H1 (cell line): ENCODE measurements around the gene TNFRSF1A. TPM values are rescaled to one million over a fixed set of nuclear protein-coding genes. Genes with fewer than 3 reads are reported as not detected.

Experiments used
- CHD7 ChIP-seq: fragments of 300-600 bp; sonication (generic); IDR thresholded peaks from 2 replicates; pipeline ENCODE4 v1.7.1; 2012; ENCODE audit warnings: low read length, moderate library complexity, mild to moderate bottlenecking, inconsistent platforms; ENCODE audit not compliant: insufficient replicate concordance
- POU5F1 ChIP-seq: IDR thresholded peaks from 2 replicates; pipeline ENCODE4 v1.6.1; 2011; ENCODE audit warnings: low read depth, mild to moderate bottlenecking, low read length, moderate library complexity
- RFX5 ChIP-seq: IDR thresholded peaks from 2 replicates; pipeline ENCODE4 v1.6.1; 2011; ENCODE audit warnings: low read depth, low read length, improper control_type of control experiment, borderline replicate concordance
- SAP30 ChIP-seq: fragments of 300-600 bp; sonication (generic); IDR thresholded peaks from 2 replicates; pipeline ENCODE4 v1.7.1; 2012; ENCODE audit warnings: low read length, moderate library complexity, mild to moderate bottlenecking, inconsistent platforms; ENCODE audit not compliant: insufficient read depth, insufficient replicate concordance
- SUZ12 ChIP-seq: fragments of 200-600 bp; sonication (generic); IDR thresholded peaks from 2 replicates; pipeline ENCODE4 v1.6.1; 2012; ENCODE audit warnings: mild to moderate bottlenecking, inconsistent platforms, low read length, moderate library complexity, mixed read lengths
- TEAD4 ChIP-seq: IDR thresholded peaks from 2 replicates; pipeline ENCODE4 v1.6.1; 2012; ENCODE audit warnings: low read depth, low read length, inconsistent platforms, mixed read lengths
- USF2 ChIP-seq: IDR thresholded peaks from 2 replicates; pipeline ENCODE4 v1.6.1; 2011; ENCODE audit warnings: low read length, improper control_type of control experiment
- YY1 ChIP-seq: IDR thresholded peaks from 2 replicates; pipeline ENCODE4 v1.6.1; 2011; ENCODE audit warnings: low read depth, mild to moderate bottlenecking, low read length
- polyA plus RNA-seq, 7 experiments: library from polyadenylated mRNA; depleted of rRNA in 3 of 7; stranded (reverse) in 5 of 7; unstranded in 2 of 7; fragments of >200 nt in 5 of 7; fragments of 200-250 nt in 2 of 7; gene quantifications; 1 replicate in 5 of 7; 2 replicates in 1 of 7; 4 replicates in 1 of 7; pipeline versions ENCODE4 v1.2.1 to v1.2.3, GENCODE V29; 2011 to 2013; ENCODE audit warnings: missing spikeins in 2 of 7, mixed read lengths in 2 of 7
- total RNA-seq: library from RNA; stranded (reverse); fragmentation: NEBNext Ultra II Directional; extraction: Animal tissue kit (Norgen Biotek cat#: 25700); gene quantifications from 2 replicates; pipeline ENCODE4 v1.2.1, GENCODE V29; 2021

TNFRSF1A gene
- total and polyA plus RNA-seq, 2 of the 8 experiments (the other 6 are each of a cell fraction or from before 2014, with no cell fraction given), result 28.7 to 42.1 TPM

- TF ChIP-seq CHD7 (no peak), POU5F1 (no peak), SUZ12 (no peak), USF2 (no peak), SAP30 (no peak), YY1 (no peak), RFX5 (no peak), TEAD4 (no peak)
These were observed 35.8 kb upstream of the TNFRSF1A start (continued) for GRCh38 chr12:6377667-6377994.
